Effector memory CD8-positive, alpha-beta T cell (primary cell): ENCODE data around the gene ANKS1B.

Experiments
- ATAC-seq: fragments of 150-1000 bp; cut with Tn5 transposase; replicated peaks from 2 replicates; pipeline ENCODE4 v1.10.0; 2021; ENCODE audit warnings: mild to moderate bottlenecking, moderate library complexity
- DNase-seq, 3 experiments: peaks; one replicate each; pipeline ENCODE4 v3.0.0; 2021
- H3K27ac Mint-ChIP-seq, 2 donors: one replicate each; pipeline ENCODE4 v1.8.0; 2022; ENCODE audit warnings: mild to moderate bottlenecking in 2 of 2, mixed read lengths in 2 of 2, moderate library complexity in 2 of 2
- H3K27me3 Mint-ChIP-seq, 2 donors: one replicate each; pipeline ENCODE4 v1.8.0; 2022; ENCODE audit warnings: mixed read lengths in 2 of 2
- H3K36me3 Mint-ChIP-seq: one replicate; pipeline ENCODE4 v1.8.0; 2022; ENCODE audit warnings: mild to moderate bottlenecking, moderate library complexity, mixed read lengths; ENCODE audit not compliant: insufficient read depth
- H3K4me1 Mint-ChIP-seq, 2 donors: one replicate each; pipeline ENCODE4 v1.8.0; 2022; ENCODE audit warnings: low read depth in 2 of 2, mixed read lengths in 2 of 2
- H3K4me3 Mint-ChIP-seq, 2 donors: one replicate each; pipeline ENCODE4 v1.8.0; 2022; ENCODE audit warnings: mild to moderate bottlenecking in 2 of 2, mixed read lengths in 2 of 2, moderate library complexity in 2 of 2
- H3K9me3 Mint-ChIP-seq, 2 donors: one replicate each; pipeline ENCODE4 v1.8.0; 2022; ENCODE audit warnings: mixed read lengths in 2 of 2

Gene ANKS1B

DNA sequence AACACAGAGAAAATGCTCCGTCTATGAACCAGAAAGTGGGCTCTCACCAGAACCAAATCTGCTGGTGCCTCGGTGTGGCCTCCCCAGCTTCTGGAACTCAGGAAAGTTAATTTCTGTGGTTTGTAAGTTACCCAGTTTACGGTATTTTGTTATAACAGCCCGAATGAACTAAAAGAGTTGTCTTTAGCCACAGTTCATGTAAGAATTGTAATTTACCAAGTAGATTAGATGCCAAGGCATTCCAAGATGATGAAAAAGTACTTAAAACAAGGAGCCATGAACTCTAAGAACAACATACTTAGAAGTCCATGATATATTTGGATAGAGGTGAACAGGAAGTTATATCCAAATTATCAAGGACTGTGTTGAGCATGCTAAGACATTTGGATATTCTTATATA lies 597.1 kb downstream of the ANKS1B start:
- H3K36me3 Mint-ChIP-seq: no peaks in the 10 kb centered on the region
- DNase-seq (no peak), ATAC-seq (no peak)
- H3K4me3 Mint-ChIP-seq: no peak overlapping the region
- no peak overlapping the region for H3K27ac Mint-ChIP-seq
- H3K9me3 Mint-ChIP-seq: peaks cover 4 to 11% of the 10 kb centered on the region in 2 donors
- no peaks in the 10 kb centered on the region for H3K27me3 Mint-ChIP-seq
- H3K4me1 Mint-ChIP-seq: no peaks in the 10 kb centered on the region

- DNase-seq (no peak), ATAC-seq (no peak)
- H3K27me3 Mint-ChIP-seq: no peaks in the 10 kb centered on the region
- H3K27ac Mint-ChIP-seq: no peak overlapping the region
- peaks cover 5 to 6% of the 10 kb centered on the region in 2 donors for H3K9me3 Mint-ChIP-seq
- no peaks in the 10 kb centered on the region for H3K4me1 Mint-ChIP-seq
- no peaks in the 10 kb centered on the region for H3K36me3 Mint-ChIP-seq
- H3K4me3 Mint-ChIP-seq: no peak overlapping the region
Observed at GRCh38 chr12:99386907-99387306, 597.8 kb downstream of the ANKS1B start.

- H3K4me1 Mint-ChIP-seq: no peaks in the 10 kb centered on the region
- no peak for ATAC-seq
- no peak for DNase-seq
- no peaks in the 10 kb centered on the region for H3K36me3 Mint-ChIP-seq
- H3K9me3 Mint-ChIP-seq: peaks cover 4 to 11% of the 10 kb centered on the region in 2 donors
- no peaks in the 10 kb centered on the region for H3K27me3 Mint-ChIP-seq
- H3K4me3 Mint-ChIP-seq: no peak overlapping the region
- no peak overlapping the region for H3K27ac Mint-ChIP-seq
Observed at GRCh38 chr12:99383258-99383657, 601.5 kb downstream of the ANKS1B start.

- Mint-ChIP-seq H3K9me3 (peaks cover 4 to 11% of the 10 kb centered on the region in 2 donors), H3K4me1 (no peaks in the 10 kb centered on the region), H3K27ac (no peak overlapping the region), H3K36me3 (no peaks in the 10 kb centered on the region), H3K4me3 (no peak overlapping the region), H3K27me3 (no peaks in the 10 kb centered on the region)
- ATAC-seq (no peak), DNase-seq (no peak)
Observed at GRCh38 chr12:99381992-99382391, 602.7 kb downstream of the ANKS1B start.

- DNase-seq (no peak), ATAC-seq (no peak)
- Mint-ChIP-seq H3K36me3 (no peaks in the 10 kb centered on the region), H3K4me1 (no peaks in the 10 kb centered on the region), H3K4me3 (no peak overlapping the region), H3K9me3 (peaks cover 4 to 11% of the 10 kb centered on the region in 2 donors), H3K27ac (no peak overlapping the region), H3K27me3 (no peaks in the 10 kb centered on the region)
Observed at GRCh38 chr12:99380701-99381100, 604.0 kb downstream of the ANKS1B start.

- Mint-ChIP-seq H3K4me3 (no peak overlapping the region), H3K36me3 (no peaks in the 10 kb centered on the region), H3K27me3 (no peaks in the 10 kb centered on the region), H3K9me3 (peaks cover 6 to 14% of the 10 kb centered on the region in 2 donors), H3K27ac (no peak overlapping the region), H3K4me1 (no peaks in the 10 kb centered on the region)
- DNase-seq: no peak
- no peak for ATAC-seq
Observed at GRCh38 chr12:99374023-99374422, 610.7 kb downstream of the ANKS1B start.

DNA sequence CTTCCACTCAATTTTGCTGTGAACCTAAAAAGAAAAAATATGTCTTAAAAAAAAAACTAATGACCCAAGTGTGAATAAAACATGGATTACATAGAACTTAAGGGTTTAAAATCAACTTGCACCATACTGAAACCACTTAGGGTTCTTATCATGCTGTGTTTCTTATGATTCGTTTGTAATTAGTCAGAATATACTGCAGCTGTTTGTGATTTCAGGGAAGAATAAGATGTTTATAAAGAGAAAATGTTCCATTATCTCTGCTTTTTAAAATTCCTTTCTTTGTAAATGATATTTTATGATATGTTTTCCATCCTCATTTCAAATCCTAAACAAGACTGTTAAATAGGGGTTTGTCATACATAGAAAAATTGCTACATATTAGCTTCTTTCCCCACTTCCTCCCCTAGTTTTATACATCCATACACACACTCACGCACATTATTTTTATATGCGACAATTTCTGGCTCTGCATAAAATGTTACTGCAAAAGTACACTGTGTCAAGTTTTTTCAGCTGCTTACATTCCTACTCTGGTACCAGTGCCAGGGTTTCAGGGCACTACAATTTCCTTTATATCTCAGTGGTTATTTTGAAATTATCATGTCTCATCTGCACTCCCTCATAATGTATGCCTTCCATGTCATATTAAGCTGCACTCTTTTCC lies 612.3 kb downstream of the ANKS1B start:
- Mint-ChIP-seq H3K4me1 (no peaks in the 10 kb centered on the region), H3K36me3 (no peaks in the 10 kb centered on the region), H3K27me3 (no peaks in the 10 kb centered on the region), H3K27ac (no peak overlapping the region), H3K4me3 (no peak overlapping the region), H3K9me3 (peaks cover 6 to 14% of the 10 kb centered on the region in 2 donors)
- no peak for ATAC-seq
- DNase-seq: no peak

- ATAC-seq (no peak), DNase-seq (no peak)
- Mint-ChIP-seq H3K4me1 (no peaks in the 10 kb centered on the region), H3K36me3 (no peaks in the 10 kb centered on the region), H3K27ac (no peak overlapping the region), H3K27me3 (no peaks in the 10 kb centered on the region), H3K4me3 (no peak overlapping the region), H3K9me3 (peaks cover 6 to 26% of the 10 kb centered on the region in 2 donors)
Observed at GRCh38 chr12:99370421-99371138, 614.2 kb downstream of the ANKS1B start.

GRCh38 chr12:99367181-99367580 lies 617.6 kb downstream of the ANKS1B start:
- no peak overlapping the region for H3K4me3 Mint-ChIP-seq
- ATAC-seq (no peak), DNase-seq (no peak)
- no peaks in the 10 kb centered on the region for H3K27me3 Mint-ChIP-seq
- H3K27ac Mint-ChIP-seq: no peak overlapping the region
- peaks cover 0 to 34% of the 10 kb centered on the region in 2 donors for H3K9me3 Mint-ChIP-seq
- H3K4me1 Mint-ChIP-seq: no peaks in the 10 kb centered on the region
- no peaks in the 10 kb centered on the region for H3K36me3 Mint-ChIP-seq

GRCh38 chr12:99352269-99352668 lies 632.5 kb downstream of the ANKS1B start:
- Mint-ChIP-seq H3K36me3 (no peaks in the 10 kb centered on the region), H3K9me3 (peaks cover 0 to 12% of the 10 kb centered on the region in 2 donors), H3K4me3 (no peak overlapping the region), H3K27me3 (no peaks in the 10 kb centered on the region), H3K4me1 (no peaks in the 10 kb centered on the region), H3K27ac (no peak overlapping the region)
- no peak for ATAC-seq
- DNase-seq: no peak

GRCh38 chr12:99343960-99344359 lies 640.8 kb downstream of the ANKS1B start:
- no peaks in the 10 kb centered on the region for H3K4me1 Mint-ChIP-seq
- no peaks in the 10 kb centered on the region for H3K27me3 Mint-ChIP-seq
- peaks cover 3 to 33% of the 10 kb centered on the region in 2 donors for H3K9me3 Mint-ChIP-seq
- ATAC-seq: no peak
- H3K36me3 Mint-ChIP-seq: no peaks in the 10 kb centered on the region
- no peak for DNase-seq
- no peak overlapping the region for H3K4me3 Mint-ChIP-seq
- H3K27ac Mint-ChIP-seq: no peak overlapping the region

- H3K36me3 Mint-ChIP-seq: no peaks in the 10 kb centered on the region
- ATAC-seq: no peak
- H3K4me1 Mint-ChIP-seq: no peaks in the 10 kb centered on the region
- peaks cover 0 to 45% of the 10 kb centered on the region in 2 donors for H3K9me3 Mint-ChIP-seq
- no peak overlapping the region for H3K4me3 Mint-ChIP-seq
- no peak overlapping the region for H3K27ac Mint-ChIP-seq
- no peaks in the 10 kb centered on the region for H3K27me3 Mint-ChIP-seq
- DNase-seq: no peak
Observed at GRCh38 chr12:99339663-99340062, 645.1 kb downstream of the ANKS1B start.

DNA sequence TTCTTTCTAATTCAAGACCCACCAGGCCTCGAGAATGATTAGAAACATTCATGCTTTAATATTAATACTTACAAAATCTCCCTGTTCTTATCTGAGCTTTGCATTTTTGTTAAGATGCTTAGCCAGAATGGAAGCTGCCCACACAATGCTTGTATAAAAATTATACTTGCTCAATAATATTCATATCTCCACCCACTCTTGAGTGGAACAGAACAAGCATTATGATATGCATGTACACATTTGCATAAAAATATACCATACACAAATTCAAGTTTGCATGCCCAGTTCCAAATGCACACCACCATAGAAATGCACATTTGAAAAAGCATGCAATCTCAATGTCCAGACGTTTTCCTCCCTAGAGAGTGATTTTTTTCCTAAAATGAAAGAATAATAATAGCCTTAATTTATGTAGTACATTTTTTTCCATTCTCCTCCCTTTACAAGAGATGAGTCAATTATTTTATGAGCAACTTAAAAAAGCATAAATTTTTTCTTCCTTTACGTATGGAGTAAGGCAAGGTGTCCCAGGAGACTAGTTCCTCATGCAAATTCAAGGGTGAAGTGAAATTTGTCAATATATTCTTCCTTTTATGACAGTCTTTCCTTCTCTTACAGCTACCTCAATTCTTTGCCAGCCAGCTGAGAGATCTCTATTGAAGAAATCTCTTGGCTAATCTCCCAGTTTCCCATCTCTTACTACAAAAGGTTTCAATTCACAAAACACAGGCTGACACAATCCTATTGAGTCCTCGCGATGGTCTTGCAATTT lies 650.3 kb downstream of the ANKS1B start:
- Mint-ChIP-seq H3K27ac (no peak overlapping the region), H3K4me1 (no peaks in the 10 kb centered on the region), H3K36me3 (no peaks in the 10 kb centered on the region), H3K4me3 (no peak overlapping the region), H3K9me3 (peaks cover 0 to 31% of the 10 kb centered on the region in 2 donors), H3K27me3 (no peaks in the 10 kb centered on the region)
- ATAC-seq: no peak
- DNase-seq: no peak
